Keratinocyte (primary cell): ENCODE results near the gene TP53I3. TPM values are rescaled to one million over a fixed set of nuclear protein-coding genes. Genes with fewer than 3 reads are reported as not detected.

Source experiments
- DNase-seq: peaks from one replicate; pipeline ENCODE4 v3.0.0-alpha.2; 2011; ENCODE audit warnings: low read depth, missing footprints, low spot score
- FAIRE-seq: peaks from 2 replicates; lab custom pipeline; 2011; peaks lifted over from hg19 to GRCh38; lab: Jason Lieb, UNC
- H2AFZ ChIP-seq: 2 replicates; pipeline ENCODE4 v1.6.0; 2012; ENCODE audit warnings: low read length, control low read depth, inconsistent platforms; ENCODE audit not compliant: control insufficient read depth
- H3K27ac ChIP-seq: 2 replicates; pipeline ENCODE4 v1.5.1; 2011; ENCODE audit warnings: low read length; ENCODE audit not compliant: control insufficient read depth, insufficient read depth
- H3K27me3 ChIP-seq: 3 replicates; pipeline ENCODE4 v1.6.0; 2011; ENCODE audit warnings: low read length; ENCODE audit not compliant: control insufficient read depth, insufficient read depth; ENCODE audit errors: extremely low read depth
- H3K36me3 ChIP-seq, 2 experiments: 2 replicates in 1 of 2; 3 replicates in 1 of 2; pipeline ENCODE4 v1.5.1; 2011; ENCODE audit warnings: low read length in 2 of 2, mild to moderate bottlenecking in 1 of 2; ENCODE audit not compliant: control insufficient read depth in 2 of 2, insufficient read depth in 2 of 2; ENCODE audit errors: extremely low read depth in 1 of 2
- H3K4me1 ChIP-seq: 3 replicates; pipeline ENCODE4 v1.5.1; 2011; ENCODE audit warnings: low read length; ENCODE audit not compliant: control insufficient read depth, insufficient read depth; ENCODE audit errors: extremely low read depth
- H3K4me2 ChIP-seq: 3 replicates; pipeline ENCODE4 v1.6.0; 2011; ENCODE audit warnings: low read depth, low read length; ENCODE audit not compliant: control insufficient read depth, insufficient read depth; ENCODE audit errors: extremely low read depth
- H3K4me3 ChIP-seq, 3 experiments: fragments of 200-600 bp in 1 of 3; sonication (generic) in 1 of 3; 2 replicates in 2 of 3; 3 replicates in 1 of 3; pipeline ENCODE4 v1.5.1; 2011 to 2016; ENCODE audit warnings: low read length in 3 of 3, mild to moderate bottlenecking in 3 of 3, control low read depth in 2 of 3, inconsistent platforms in 1 of 3, low read depth in 1 of 3, mixed read lengths in 1 of 3, mixed run types in 1 of 3, moderate library complexity in 1 of 3; ENCODE audit not compliant: control insufficient read depth in 2 of 3, insufficient read depth in 2 of 3; ENCODE audit errors: extremely low read depth in 1 of 3
- H3K79me2 ChIP-seq: 2 replicates; pipeline ENCODE4 v1.6.0; 2012; ENCODE audit warnings: low read length; ENCODE audit not compliant: control insufficient read depth, insufficient read depth
- H3K9ac ChIP-seq: 3 replicates; pipeline ENCODE4 v1.6.0; 2011; ENCODE audit warnings: low read length; ENCODE audit not compliant: control insufficient read depth, insufficient read depth; ENCODE audit errors: extremely low read depth
- H3K9me1 ChIP-seq: 3 replicates; pipeline ENCODE4 v1.6.0; 2011; ENCODE audit warnings: low read length; ENCODE audit not compliant: control insufficient read depth, insufficient read depth; ENCODE audit errors: extremely low read depth
- H3K9me3 ChIP-seq: 2 replicates; pipeline ENCODE4 v1.5.1; 2012; ENCODE audit warnings: low read depth, low read length; ENCODE audit not compliant: control insufficient read depth
- H4K20me1 ChIP-seq: 3 replicates; pipeline ENCODE4 v1.6.0; 2011; ENCODE audit warnings: low read length; ENCODE audit not compliant: control insufficient read depth, insufficient read depth; ENCODE audit errors: extremely low read depth
- EZH2 ChIP-seq: IDR thresholded peaks from one replicate; pipeline ENCODE4 v1.6.1; 2012; ENCODE audit warnings: inconsistent platforms, mild to moderate bottlenecking, low read length, moderate library complexity
- dilution Hi-C: fragments of 300-500 bp; cut with MboI; formaldehyde crosslinking; loops from one replicate; pipeline ENCODE4 v1.7.0; 2020; ENCODE audit warnings: low sequenced_read_pairs; ENCODE audit not compliant: extremely low pct_ligation_motif_present
- polyA plus RNA-seq, 5 experiments: library from polyadenylated mRNA; depleted of rRNA in 3 of 5; stranded (reverse) in 3 of 5; stranded (forward) in 1 of 5; unstranded in 1 of 5; fragments of >200 nt; gene quantifications; 1 replicate in 1 of 5; 2 replicates in 3 of 5; 3 replicates in 1 of 5; pipeline versions ENCODE4 v1.2.1 to v1.2.3, GENCODE V29; 2011 to 2012; ENCODE audit warnings: missing spikeins in 2 of 5, low read depth in 1 of 5, low replicate concordance in 1 of 5
- TF ChIP-seq, protein P1 (sequence below), 3 experiments: IDR thresholded peaks in 1 of 3; conservative IDR thresholded peaks in 1 of 3; optimal IDR thresholded peaks in 1 of 3; 2 replicates in 2 of 3; 3 replicates in 1 of 3; pipeline versions ENCODE3 to v1.5.1; 2011; ENCODE audit warnings: low read length in 3 of 3, mild to moderate bottlenecking in 3 of 3, moderate library complexity in 2 of 3, control low read depth in 1 of 3, inconsistent platforms in 1 of 3; ENCODE audit not compliant: insufficient read depth in 2 of 3; ENCODE audit errors: extremely low read depth in 1 of 3

TP53I3 gene
- polyA plus RNA-seq, 1 donor (not counting 4 experiments of a cell fraction or from before 2014, with no cell fraction given), result 30.9 TPM

DNA sequence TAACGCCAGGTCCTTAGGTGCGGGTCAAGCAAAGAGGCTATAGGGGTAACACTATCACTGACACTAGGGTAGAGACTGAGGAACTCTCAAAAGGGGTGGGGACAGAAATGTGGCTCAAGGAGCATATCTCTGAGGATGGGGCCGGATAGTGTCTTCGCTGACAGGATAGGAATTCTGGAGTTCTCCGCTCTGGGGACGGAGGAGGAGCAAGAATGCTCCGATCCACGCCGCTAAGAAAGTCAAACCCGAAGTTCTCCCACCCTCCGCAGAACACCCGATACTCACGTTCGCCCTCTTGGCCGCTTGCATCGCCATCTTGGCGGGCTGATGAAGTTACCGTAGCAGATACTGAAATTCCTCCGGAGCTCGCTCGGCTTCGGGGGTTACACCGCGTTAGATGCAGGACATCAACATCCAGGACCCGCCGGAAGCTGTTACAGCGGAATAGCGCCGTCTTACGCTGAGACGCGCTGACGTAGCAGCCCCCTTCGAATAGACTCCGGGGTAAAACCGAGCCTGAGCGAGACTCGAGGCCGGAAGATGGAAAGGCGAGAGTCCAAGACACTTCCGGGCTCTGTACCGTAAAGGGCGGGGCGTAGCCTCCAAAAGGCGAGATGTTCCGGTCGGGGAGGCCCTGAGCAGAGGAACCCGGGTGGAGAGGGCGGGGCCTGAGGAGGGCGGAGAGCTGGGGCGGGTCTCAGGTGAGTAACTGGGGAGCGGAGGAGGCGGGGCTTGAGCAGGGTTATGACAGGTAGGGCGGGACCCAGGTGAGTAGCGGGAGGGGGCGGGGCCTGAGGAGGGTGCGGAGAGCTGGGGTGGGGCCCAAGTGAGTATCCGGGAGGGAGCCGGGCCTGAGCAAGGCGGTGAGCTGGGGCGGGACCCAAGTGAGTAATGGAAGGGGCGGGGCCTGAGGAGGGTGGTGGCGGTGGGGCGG is 8.5 kb downstream of the TP53I3 start, which contains the start of gene SF3B6:
TSS of gene SF3B6 (minus strand) at position 412 of the 934 bp plus-strand sequence. CDS start at position 315, 97 bp downstream.
- peaks cover 10% of the 10 kb centered on the region in 2 experiments for H3K36me3 ChIP-seq
- no peaks in the 10 kb centered on the region for H3K27me3 ChIP-seq
- peak; percentile 80 for FAIRE-seq
- peak; percentile 98 for DNase-seq
- no peaks in the 10 kb centered on the region for H3K9me1 ChIP-seq
- peaks cover 4% of the 10 kb centered on the region for H4K20me1 ChIP-seq
- peak within 1 kb of the TSS; percentile 74 for H3K4me2 ChIP-seq
- H3K9me3 ChIP-seq, result no peaks in the 10 kb centered on the region
- H3K9ac ChIP-seq, result peak within 1 kb of the TSS; percentile 93
- H3K4me3 ChIP-seq, result peak within 1 kb of the TSS; percentile 67 to 84 (median 82)
- peak within 1 kb of the TSS; percentile 93 for H2AFZ ChIP-seq
- peaks cover 7% of the 10 kb centered on the region for H3K4me1 ChIP-seq
- H3K79me2 ChIP-seq, result peaks cover 38% of the 10 kb centered on the region
- dilution Hi-C loops, result no loop called here
- peak within 1 kb of the TSS; percentile 93 for H3K27ac ChIP-seq
- no peak for TF ChIP-seq EZH2
- TF ChIP-seq, protein P1, sequence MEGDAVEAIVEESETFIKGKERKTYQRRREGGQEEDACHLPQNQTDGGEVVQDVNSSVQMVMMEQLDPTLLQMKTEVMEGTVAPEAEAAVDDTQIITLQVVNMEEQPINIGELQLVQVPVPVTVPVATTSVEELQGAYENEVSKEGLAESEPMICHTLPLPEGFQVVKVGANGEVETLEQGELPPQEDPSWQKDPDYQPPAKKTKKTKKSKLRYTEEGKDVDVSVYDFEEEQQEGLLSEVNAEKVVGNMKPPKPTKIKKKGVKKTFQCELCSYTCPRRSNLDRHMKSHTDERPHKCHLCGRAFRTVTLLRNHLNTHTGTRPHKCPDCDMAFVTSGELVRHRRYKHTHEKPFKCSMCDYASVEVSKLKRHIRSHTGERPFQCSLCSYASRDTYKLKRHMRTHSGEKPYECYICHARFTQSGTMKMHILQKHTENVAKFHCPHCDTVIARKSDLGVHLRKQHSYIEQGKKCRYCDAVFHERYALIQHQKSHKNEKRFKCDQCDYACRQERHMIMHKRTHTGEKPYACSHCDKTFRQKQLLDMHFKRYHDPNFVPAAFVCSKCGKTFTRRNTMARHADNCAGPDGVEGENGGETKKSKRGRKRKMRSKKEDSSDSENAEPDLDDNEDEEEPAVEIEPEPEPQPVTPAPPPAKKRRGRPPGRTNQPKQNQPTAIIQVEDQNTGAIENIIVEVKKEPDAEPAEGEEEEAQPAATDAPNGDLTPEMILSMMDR (optimal IDR thresholded peaks at IDR 0.05 in 1 of 3, IDR thresholded peaks at IDR 0.05 in 1 of 3, conservative IDR thresholded peaks at IDR 0.05 in 1 of 3; ENCODE audit: extremely low read depth in 1 of 3, insufficient read depth in 2 of 3, low read length in 3 of 3), result no peak

DNA sequence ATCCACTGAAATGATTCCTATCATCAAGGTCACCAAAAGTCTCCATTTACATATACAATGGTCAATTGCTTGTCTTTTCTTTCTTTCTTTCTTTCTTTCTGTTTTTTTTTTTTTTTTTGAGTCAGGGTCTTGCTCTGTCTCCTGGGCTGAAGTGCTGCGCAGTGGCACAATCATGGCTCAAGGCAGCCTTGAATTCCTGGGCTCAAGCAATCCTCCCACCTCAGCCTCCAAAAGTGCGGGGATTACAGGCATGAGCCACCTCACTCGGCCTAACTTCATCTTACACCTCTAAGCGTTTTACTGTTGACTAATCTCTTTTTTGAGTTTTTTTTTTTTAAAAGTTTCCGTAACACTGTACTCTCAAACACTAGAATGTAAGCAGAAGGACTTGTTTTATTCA is 9.4 kb downstream of the TP53I3 start:
- dilution Hi-C loops, result no loop called here
- TF ChIP-seq EZH2, result no peak
- TF ChIP-seq, protein P1 (optimal IDR thresholded peaks at IDR 0.05 in 1 of 3, IDR thresholded peaks at IDR 0.05 in 1 of 3, conservative IDR thresholded peaks at IDR 0.05 in 1 of 3; ENCODE audit: extremely low read depth in 1 of 3, insufficient read depth in 2 of 3, low read length in 3 of 3), result no peak
- peaks cover 6 to 12% of the 10 kb centered on the region in 2 experiments for H3K36me3 ChIP-seq
- DNase-seq, result no peak
- peaks cover 4% of the 10 kb centered on the region for H4K20me1 ChIP-seq
- H3K4me3 ChIP-seq, result peak overlapping the region; percentile 67 to 82 (median 74)
- peaks cover 7% of the 10 kb centered on the region for H3K4me1 ChIP-seq
- H2AFZ ChIP-seq, result no peak overlapping the region
- H3K9me1 ChIP-seq, result no peaks in the 10 kb centered on the region
- H3K79me2 ChIP-seq, result peaks cover 45% of the 10 kb centered on the region
- FAIRE-seq, result no peak
- no peaks in the 10 kb centered on the region for H3K27me3 ChIP-seq
- peak overlapping the region; percentile 77 for H3K27ac ChIP-seq
- H3K4me2 ChIP-seq, result peak overlapping the region; percentile 60
- H3K9ac ChIP-seq, result peak overlapping the region; percentile 93
- H3K9me3 ChIP-seq, result no peaks in the 10 kb centered on the region
